Suprapubic skin (tissue), 3 donors: ENCODE measurements around the gene KLK11.

Source experiments
- POLR2A ChIP-seq, 2 donors: fragments of 450-650 bp; IDR thresholded peaks; one replicate each; pipeline ENCODE4 v1.6.1; 2017; ENCODE audit warnings: antibody characterized with exemption in 2 of 2, mild to moderate bottlenecking in 2 of 2, moderate library complexity in 2 of 2
- TF ChIP-seq, protein P1 (sequence below), 2 donors: fragments of 200-600 bp in 1 of 2; fragments of 450-650 bp in 1 of 2; sonication (generic) in 1 of 2; IDR thresholded peaks; one replicate each; pipeline ENCODE4 v1.5.1; 2016 to 2019; ENCODE audit warnings: antibody characterized with exemption in 2 of 2, mild to moderate bottlenecking in 1 of 2, moderate library complexity in 1 of 2

DNA sequence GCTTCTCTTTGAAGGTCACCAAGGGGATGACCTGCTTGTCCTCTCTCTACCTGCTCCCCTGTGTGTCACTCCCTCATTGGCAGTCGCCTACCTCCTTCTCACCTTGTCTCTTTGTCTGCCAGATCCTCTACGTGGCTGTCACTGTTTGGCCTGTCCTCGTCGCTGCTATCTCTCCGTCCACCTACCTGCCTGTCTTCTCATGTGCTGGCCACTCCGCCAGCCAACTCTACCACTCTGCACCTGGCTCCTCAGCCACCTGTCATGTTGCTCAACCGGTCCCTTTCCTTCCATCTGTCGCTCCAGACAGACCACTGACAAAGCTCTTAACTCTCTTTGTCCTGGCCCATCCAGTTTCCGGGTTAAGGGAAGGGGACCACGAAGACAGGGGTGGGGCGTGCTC is 8.3 kb upstream of the KLK11 start, which contains the start of gene KLK12:
- TF ChIP-seq, protein P1, sequence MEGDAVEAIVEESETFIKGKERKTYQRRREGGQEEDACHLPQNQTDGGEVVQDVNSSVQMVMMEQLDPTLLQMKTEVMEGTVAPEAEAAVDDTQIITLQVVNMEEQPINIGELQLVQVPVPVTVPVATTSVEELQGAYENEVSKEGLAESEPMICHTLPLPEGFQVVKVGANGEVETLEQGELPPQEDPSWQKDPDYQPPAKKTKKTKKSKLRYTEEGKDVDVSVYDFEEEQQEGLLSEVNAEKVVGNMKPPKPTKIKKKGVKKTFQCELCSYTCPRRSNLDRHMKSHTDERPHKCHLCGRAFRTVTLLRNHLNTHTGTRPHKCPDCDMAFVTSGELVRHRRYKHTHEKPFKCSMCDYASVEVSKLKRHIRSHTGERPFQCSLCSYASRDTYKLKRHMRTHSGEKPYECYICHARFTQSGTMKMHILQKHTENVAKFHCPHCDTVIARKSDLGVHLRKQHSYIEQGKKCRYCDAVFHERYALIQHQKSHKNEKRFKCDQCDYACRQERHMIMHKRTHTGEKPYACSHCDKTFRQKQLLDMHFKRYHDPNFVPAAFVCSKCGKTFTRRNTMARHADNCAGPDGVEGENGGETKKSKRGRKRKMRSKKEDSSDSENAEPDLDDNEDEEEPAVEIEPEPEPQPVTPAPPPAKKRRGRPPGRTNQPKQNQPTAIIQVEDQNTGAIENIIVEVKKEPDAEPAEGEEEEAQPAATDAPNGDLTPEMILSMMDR (IDR thresholded peaks at IDR 0.05): no peak
- TF ChIP-seq POLR2A (IDR thresholded peaks at IDR 0.05): no peak
